HPDE6-E6E7 (cell line): ENCODE data around the gene CCT4.
"Not testable (repeated sequence)": the region's sequence is repeated elsewhere in the genome, so short reads cannot be mapped to it uniquely, and the experiment has no call there.

Experiments
- DNase-seq: peaks from one replicate; pipeline ENCODE4 v3.0.0; 2011; ENCODE audit warnings: missing footprints; ENCODE audit errors: extremely low spot score

The CCT4 gene

GRCh38 chr2:61878761-61879160, 9.7 kb downstream of the CCT4 start:
- DNase-seq, result peak; percentile 55

GRCh38 chr2:61877571-61878245, 10.7 kb downstream of the CCT4 start:
- no peak for DNase-seq

DNA sequence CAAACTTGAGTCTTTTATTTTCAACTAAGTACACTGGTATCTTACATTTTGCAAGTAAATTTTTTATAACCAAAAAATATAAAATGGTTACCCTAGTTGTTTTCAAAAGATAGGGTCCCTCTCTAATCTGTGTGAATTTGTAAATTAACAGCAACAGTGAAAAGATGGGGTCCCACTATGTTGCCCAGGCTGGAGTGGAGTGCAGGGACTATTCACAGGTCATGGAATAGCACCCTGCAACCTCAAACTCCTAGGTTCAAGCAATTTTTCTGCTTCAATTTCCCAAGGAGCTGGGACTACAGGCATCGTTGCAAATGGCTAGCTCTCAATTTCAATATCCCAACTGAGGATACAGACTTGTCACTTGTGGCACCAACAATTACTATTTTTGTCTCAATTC, 12.1 kb downstream of the CCT4 start:
- no peak for DNase-seq

- not testable (repeated sequence) for DNase-seq
Observed at GRCh38 chr2:61866482-61867089, 21.9 kb downstream of the CCT4 start.

DNA sequence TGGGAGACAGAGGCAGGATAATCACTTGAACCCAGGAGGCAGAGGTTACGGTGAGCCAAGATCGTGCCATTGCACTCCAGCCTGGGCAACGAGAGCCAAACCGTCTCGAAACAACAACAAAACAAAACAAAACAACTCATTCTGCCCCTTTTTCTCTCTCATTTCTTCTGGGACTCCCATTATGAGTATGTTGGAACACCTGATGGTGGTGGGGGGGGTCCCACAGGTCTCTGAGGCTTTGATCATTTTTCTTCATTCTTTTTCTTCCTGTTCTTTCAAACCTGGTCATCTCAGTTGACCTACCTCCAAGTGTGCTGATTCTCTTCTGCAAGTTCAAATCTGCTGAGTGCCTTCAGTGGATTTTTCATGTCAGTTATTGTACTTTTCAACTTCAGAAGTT, 26.4 kb downstream of the CCT4 start:
- no peak for DNase-seq

- DNase-seq, result no peak
Observed at GRCh38 chr2:61857224-61857623, 31.2 kb downstream of the CCT4 start.

GRCh38 chr2:61855318-61855613, 33.2 kb downstream of the CCT4 start:
- no peak for DNase-seq

- peak; percentile 99 for DNase-seq
Observed at GRCh38 chr2:61854564-61855317, 33.7 kb downstream of the CCT4 start.

- peak; percentile 71 for DNase-seq
Observed at GRCh38 chr2:61853847-61854563, 34.5 kb downstream of the CCT4 start, which contains the start of gene FAM161A. Gene FAM161A, minus strand, starts transcription at chr2:61854060. Its CDS starts 19 bp downstream, at chr2:61854041.

GRCh38 chr2:61853086-61853846, 35.2 kb downstream of the CCT4 start:
- peak; percentile 69 for DNase-seq

DNA sequence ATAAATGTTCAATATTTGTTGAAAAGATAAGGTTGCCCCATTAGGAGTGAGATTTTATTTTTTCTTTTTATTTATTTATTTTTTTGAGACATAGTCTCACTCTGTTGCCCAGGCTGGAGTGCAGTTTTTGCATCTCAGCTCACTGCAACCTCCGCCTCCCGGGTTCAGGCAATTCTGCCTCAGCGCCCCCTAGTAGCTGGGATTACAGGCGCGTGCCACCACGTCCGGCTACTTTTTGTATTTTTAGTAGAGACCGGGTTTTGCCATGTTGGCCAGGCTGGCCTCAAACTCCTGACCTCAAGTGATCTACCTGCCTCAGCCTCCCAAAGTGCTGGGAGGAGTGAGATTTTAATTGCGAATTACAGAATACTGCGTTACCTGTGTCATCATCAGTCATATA, 37.2 kb downstream of the CCT4 start:
- not testable (repeated sequence) for DNase-seq

DNA sequence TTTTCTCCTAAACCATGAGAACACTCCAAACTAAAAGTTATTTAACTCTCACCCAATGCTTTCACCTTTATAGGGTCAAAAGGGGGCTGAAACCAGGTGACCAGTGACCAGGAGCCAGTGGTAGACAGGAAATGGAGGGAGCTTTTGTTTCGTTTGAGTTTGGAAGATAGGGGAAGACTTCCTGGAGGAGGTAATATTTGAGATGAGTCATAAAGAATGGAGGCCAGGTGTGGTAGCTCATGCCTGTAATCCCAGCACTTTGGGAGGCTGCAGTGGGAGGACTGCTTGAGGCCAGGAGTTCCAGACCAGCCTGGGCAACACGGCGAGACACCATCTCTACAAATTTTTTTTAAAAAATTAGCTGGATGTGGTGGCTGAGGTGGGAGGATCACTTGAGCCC, 43.1 kb downstream of the CCT4 start:
- no peak for DNase-seq

GRCh38 chr2:61841286-61841685, 47.2 kb downstream of the CCT4 start:
- no peak for DNase-seq

DNA sequence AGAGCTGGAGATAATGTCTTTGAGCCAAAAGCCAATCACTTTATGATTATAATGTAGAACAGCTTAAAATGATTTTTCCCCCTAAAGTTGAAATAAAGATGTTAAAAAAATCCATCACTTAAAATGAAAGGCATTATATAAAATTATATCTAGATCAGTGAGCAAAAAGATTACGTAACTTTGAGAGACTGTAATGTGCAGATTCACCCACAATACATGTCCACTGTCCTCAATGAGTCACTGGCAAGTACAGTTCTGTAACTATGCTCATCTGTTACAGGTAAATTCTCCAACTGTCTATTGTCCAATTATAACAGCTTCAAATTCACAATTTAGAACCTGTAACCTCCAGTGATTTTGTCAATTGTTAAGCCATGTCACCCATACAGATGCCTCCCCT, 53.6 kb downstream of the CCT4 start:
- DNase-seq, result peak; percentile 26

DNA sequence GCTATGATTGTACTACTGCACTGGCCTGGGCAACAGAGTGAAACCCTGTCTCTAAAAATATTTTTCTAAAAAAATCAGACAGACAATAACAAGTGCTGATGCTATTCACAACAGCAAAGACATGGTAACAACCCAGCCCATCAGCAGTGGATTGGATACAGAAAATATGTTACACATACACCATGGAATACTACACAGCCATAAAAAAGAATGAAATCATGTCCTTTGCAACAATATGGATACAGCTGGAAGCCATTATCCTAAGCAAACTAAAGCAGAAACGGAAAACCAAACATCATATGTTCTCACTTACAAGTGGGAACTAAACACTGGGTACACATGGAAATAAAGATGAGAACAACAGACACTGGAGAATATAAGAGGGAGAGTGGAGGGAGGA, 54.5 kb downstream of the CCT4 start:
- no peak for DNase-seq

DNA sequence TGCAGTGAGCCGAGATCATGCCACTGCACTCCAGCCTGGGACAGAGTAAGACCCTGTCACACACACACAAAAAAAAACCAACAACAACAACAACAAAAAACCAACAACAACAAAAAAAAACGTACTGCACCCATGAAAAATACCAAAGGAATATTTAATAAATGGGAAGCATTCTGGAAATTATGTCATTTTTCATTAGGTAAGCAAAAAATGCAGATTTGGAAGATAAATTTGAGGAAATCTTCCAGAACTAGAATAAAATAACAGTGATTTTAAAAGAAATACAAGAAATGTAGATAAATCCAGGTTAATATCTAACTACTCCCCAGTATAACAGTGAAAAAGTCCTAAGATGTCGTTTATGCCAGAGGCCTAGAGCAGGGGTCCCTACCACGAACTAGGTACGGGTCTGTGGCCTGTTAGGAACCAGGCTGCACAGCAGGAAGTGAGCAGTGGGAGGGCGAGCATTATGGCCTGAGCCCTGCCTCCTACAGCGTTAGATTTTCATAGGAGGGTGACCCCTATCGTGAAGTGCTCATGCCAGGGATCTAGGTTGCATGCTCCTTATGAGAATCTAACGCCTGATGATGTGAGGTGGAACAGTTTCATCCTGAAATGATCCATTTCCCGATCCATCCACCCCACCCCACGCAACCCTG, 56.1 kb downstream of the CCT4 start:
- DNase-seq, result no peak

DNA sequence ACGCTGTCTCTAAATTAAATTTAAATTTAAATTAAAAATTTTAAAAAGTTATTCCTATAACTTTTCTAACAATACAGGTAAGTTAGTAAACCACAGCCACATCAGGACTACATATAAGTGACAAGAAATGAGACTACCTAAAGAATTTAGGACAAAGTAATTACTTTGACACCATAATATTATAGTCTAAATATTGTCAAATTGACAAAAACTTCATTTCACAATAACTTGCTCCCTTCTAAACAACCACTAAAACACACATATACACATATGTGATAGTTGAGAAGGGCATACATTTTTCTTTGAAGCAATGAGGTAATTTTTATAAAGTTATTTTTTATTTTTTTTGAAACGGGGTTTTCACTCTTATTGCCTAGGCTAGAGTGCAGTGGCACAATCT, 66.2 kb downstream of the CCT4 start:
- DNase-seq, result no peak
